GM12872 (cell line): ENCODE data around the gene SMAP1.

Experiments used
- TF ChIP-seq, protein P1 (sequence below): IDR thresholded peaks from 3 replicates; pipeline ENCODE4 v1.5.1; 2011; ENCODE audit warnings: low read depth, mild to moderate bottlenecking, low read length, moderate library complexity; ENCODE audit not compliant: insufficient read depth

Gene SMAP1

DNA sequence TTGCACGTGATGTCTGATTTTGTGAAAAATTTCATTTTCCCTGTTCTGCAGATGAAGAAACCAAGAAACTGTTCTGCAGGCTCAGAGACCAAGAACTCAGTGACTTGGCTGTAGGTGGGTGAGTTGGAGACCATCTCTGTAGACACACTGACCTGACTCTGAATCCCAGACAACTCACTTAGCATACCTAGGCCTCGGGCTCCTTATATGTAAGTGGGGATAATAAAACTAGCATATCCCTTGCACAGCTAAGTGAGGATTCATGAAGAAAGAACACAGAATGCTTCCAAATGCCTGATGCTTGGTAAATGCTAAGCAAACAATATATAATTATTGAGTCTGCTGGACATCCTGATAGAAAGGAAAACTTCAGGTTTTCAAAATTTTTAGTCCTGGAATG lies 218.4 kb downstream of the SMAP1 start:
- TF ChIP-seq, protein P1, sequence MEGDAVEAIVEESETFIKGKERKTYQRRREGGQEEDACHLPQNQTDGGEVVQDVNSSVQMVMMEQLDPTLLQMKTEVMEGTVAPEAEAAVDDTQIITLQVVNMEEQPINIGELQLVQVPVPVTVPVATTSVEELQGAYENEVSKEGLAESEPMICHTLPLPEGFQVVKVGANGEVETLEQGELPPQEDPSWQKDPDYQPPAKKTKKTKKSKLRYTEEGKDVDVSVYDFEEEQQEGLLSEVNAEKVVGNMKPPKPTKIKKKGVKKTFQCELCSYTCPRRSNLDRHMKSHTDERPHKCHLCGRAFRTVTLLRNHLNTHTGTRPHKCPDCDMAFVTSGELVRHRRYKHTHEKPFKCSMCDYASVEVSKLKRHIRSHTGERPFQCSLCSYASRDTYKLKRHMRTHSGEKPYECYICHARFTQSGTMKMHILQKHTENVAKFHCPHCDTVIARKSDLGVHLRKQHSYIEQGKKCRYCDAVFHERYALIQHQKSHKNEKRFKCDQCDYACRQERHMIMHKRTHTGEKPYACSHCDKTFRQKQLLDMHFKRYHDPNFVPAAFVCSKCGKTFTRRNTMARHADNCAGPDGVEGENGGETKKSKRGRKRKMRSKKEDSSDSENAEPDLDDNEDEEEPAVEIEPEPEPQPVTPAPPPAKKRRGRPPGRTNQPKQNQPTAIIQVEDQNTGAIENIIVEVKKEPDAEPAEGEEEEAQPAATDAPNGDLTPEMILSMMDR: no peak

- TF ChIP-seq, protein P1: no peak
Observed at GRCh38 chr6:70886661-70887060, 219.0 kb downstream of the SMAP1 start.

DNA sequence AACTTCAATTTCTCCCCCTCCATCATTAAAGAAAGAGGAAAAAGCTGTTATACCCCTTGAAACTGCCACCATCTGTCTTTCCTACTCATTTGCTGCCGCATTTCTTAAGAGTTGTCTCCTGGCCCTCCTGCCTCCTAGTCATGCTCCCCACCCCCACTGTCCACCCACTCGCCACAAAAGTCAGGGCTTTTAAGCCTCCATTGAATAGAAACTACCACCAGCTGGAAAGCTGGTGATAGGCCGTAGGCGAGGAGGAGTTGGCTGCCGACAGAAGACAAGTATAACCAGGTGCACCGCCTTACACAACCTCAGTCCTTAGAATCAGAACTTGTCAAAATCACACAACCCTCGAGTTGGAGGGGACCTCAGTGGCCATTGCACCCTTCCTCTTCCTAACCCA lies 221.6 kb downstream of the SMAP1 start:
- TF ChIP-seq, protein P1: no peak

DNA sequence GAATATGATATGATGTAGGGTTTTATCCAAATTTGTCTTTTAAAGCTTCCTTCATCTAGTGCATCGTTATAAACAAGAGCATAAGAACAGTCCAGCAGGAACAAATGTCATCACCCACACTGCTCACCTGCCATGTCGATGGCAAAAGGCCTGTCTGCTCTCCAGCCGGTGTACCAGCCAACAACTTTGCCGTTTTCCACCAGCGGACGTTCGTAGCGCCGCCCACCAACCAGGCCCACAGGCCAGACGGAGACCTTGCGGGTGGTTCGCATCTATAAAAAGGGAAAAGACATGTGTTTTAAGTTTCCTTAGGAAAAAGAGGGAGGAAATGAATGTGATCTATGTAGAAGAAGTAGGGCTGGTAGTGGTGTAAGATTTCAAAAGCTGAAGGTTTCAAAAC lies 226.3 kb downstream of the SMAP1 start:
- TF ChIP-seq, protein P1: no peak

GRCh38 chr6:70900047-70900446 lies 232.4 kb downstream of the SMAP1 start:
- TF ChIP-seq, protein P1: no peak

DNA sequence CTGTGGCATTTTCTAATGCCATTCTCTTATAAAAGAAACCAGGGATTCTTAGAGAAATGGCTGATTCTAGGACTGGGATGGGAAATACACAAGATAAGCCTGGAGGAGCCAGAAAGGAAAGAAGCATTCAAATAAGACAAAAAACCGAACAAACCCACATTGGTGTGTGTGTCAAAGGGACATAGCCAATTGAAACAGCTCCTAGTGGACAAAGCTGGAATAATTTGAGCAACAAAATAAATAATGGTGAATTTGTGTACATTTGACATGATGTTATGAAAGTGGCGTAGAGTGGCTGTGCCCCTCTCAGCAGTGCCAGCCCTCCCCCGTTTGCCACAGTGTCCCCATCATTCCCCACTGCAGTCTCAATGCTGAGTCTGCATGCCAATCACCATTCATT lies 233.6 kb downstream of the SMAP1 start:
- TF ChIP-seq, protein P1: peak; percentile 50; the same call in 2 of the 3 replicates

DNA sequence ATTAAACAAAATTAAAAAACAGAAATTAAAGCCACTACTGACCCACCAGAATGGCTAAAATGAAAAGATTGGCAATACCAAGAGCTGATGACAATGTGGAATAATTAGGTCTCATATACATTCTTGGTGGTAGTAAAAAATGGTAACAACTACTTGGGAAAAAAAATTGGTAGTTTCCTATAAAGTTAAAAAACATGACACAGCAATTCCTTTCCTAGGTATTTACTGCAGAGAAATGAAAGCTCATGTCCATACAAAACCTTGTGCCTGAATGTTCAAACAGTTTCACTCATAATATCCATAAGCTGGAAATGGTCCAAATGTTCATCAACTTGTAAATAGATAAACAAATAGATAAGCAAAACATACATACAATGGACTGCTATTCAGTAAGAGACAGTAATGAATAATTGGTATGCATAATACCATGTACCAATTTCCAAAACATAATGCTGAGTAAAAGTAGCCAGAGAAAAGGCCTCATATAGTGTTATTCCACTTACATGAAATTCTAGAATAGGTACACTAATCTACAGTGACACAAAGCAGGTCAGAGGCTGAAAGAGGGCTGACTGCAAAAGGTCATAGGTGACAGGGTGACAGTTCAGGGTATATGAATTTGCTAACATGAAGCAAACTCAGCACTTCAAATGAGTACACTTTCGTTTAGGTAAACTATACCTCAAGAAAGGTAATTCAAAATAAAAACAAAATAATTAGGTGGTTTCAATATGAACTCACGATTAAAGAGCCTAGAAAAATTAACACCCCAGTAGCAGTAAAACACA lies 236.2 kb downstream of the SMAP1 start:
- TF ChIP-seq, protein P1: no peak
